ENCODE data around the gene FBXL7.
"Not testable (repeated sequence)": the region's sequence is repeated elsewhere in the genome, so short reads cannot be mapped to it uniquely, and the experiment has no call there.

Gene FBXL7

GRCh38 chr5:15834596-15835245 lies 334.7 kb downstream of the FBXL7 start:
- no peak for DNase-seq

DNA sequence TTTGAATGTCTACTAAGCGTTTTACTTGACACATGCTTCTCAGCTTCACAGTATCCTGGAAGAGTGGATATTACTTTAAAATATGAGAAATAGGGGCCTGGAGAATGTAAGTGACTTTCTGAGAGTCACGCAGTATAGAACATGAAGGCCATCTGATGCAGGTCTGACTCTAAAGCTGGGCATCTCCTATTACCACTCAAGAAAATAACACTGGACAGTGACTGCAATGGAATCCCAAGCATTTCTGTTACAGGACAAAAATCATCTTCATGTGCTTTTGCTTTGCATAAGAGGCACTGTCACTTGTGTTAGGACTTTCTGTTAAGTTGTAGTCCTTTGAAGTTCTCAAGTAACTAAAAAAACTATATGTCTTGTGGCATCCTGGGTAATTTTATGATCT lies 335.5 kb downstream of the FBXL7 start:
- no peak for DNase-seq

GRCh38 chr5:15837551-15838289 lies 337.7 kb downstream of the FBXL7 start:
- no peak for DNase-seq

DNA sequence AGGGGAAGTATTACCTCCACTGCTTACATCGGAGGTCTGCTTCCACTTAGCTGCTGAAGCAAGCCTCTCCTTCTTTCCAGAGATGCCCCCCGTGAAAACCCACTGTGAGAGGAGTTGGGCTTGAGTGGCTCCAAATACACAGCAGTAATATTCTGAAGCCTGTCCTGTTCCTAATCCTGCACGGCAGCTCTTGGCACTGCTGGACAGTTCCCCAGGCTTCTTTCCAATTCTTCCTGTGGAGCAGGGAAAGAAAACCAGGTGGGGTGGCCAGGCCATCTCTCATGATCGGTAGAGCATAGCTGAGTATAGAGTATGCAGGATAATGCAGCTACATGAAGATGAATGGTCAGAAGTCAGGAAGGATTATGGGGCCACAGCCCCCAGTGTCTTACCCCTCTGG lies 344.3 kb downstream of the FBXL7 start:
- no peak for DNase-seq

DNA sequence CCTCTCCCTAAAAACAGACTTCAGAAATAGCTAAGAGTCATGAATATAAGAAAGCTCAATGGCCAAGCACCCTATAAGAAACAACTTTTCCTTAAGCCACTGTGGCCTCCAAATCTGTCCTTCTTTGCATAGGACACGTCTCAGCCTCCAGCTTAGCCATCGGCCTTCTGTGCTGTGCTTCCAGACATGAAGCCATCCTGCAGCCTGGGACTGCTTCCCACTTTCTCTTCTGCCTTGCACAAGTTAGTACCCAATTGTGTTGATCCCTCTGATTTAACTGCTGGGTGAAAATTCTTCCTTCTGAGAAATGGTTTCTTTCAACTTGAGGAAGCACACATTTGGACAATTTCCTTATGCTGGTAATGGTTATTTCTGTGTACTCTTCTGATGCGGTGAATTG lies 344.9 kb downstream of the FBXL7 start:
- DNase-seq, result no peak

GRCh38 chr5:15850536-15850935 lies 350.6 kb downstream of the FBXL7 start:
- no peak for DNase-seq

GRCh38 chr5:15850939-15851341 lies 351.0 kb downstream of the FBXL7 start:
- DNase-seq, result no peak

GRCh38 chr5:15852217-15852616 lies 352.2 kb downstream of the FBXL7 start:
- no peak for DNase-seq

GRCh38 chr5:15852949-15853348 lies 353.0 kb downstream of the FBXL7 start:
- DNase-seq, result no peak

DNA sequence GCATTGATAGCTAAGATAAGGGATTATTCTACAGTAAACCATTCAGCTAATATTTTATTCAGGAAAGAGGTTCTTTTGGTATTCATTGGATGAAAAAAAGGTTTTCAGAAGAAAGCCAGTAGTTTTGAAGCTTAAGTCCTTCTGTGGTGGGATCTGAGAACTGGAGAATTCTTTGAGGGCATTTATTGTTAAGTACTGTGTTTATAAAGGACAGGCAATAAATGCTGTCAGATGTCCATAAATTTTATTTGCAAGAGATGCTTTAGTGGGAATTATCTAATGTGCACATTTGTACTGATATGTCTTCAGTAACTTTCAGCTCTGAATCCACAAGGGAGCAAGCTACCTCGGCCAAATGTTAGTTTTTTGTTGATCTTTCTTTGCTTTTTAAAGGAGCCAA lies 358.3 kb downstream of the FBXL7 start:
- DNase-seq, result no peak

DNA sequence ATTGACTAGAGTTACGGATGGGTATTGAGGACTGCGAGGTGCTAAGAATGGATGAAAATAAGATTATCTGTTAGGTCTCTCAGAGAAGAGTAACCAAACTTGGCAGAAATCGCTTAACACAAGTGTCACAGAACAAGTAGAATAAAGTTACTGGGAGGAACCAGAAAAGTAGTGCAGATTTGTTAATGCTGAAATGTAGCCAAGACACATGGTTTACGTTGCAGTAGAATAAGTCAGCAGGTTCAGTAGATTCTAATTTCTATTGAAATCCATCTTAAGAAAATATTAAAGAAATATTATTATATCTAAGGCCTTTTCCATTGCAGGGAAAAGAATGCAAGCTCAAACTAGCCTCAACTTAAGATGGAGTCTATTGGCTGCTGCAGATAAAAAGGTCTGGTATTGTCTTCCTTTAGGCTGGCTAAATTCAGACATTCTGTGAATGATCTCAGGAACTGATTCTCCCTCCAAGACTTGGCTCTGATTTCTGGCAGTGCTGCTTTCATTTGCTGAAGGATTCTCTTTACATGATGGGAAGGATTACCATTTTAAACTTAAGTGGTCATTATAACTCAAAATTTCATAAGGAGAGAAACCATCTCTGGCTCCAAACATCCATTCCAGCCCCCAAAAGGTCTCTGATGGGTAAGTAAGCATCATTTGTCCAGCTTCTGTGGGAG lies 364.7 kb downstream of the FBXL7 start:
- DNase-seq, result no peak

- DNase-seq, result not testable (repeated sequence)
Observed at GRCh38 chr5:15872259-15872658, 372.3 kb downstream of the FBXL7 start.

GRCh38 chr5:15877914-15878313 lies 377.9 kb downstream of the FBXL7 start:
- no peak for DNase-seq

GRCh38 chr5:15880201-15880600 lies 380.2 kb downstream of the FBXL7 start:
- no peak for DNase-seq

- DNase-seq, result no peak
Observed at GRCh38 chr5:15885156-15885555, 385.2 kb downstream of the FBXL7 start.

DNA sequence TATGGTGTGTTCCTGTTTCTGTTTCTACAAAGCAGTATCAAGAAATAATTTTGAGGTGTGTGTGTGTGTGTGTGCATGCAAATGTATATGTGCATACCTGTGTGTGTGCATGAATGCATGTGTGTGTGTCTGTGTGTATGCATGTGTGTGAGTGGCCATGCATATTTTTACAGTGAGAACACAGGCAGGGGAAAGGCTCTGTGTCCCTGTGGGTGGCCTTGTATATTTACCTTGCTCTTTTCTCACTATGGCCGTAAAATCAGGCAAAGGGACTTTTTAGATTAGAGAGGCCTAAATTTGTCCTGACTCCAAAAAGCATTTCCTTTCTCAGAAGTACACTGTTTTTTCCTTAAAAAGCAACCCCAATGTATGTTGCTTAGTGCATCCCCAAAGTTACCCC lies 386.2 kb downstream of the FBXL7 start:
- no peak for DNase-seq

DNA sequence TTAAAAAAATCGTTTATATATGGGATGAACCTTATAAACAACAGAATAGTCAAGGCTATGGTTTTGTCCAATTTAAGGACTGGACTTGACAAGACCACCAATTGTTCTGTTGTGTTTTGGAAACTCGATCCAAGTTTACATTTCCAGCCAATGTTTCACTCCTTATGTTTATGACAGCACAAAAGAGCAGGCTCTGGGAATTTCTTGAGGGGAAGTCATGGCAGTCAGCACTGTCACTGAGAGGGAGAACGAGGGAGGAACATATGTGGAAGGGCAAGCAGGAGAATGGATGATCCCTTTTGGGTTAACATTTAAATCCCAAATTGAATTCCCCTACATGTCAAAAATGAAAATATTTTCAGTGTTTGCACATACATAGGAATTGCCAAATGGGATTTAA lies 387.1 kb downstream of the FBXL7 start:
- no peak for DNase-seq

DNA sequence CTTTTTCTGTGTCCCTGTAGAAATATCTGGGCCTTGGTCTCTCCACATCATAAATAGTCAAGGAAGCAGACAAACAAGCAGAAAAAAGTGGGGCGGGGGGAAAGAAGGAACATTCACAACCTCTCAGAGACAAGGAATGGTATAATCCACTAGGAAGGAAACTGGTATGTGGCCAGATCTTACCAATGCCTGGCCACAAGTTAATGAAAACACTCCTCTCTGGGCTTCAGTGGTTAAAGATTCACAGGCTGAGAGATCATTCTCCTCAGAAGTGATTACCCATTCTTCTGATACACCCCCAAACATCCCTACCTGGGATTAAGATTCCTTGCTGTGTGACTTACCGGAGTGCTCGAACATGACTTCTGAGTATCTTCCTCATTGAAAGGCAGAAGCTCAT lies 389.0 kb downstream of the FBXL7 start:
- no peak for DNase-seq

DNA sequence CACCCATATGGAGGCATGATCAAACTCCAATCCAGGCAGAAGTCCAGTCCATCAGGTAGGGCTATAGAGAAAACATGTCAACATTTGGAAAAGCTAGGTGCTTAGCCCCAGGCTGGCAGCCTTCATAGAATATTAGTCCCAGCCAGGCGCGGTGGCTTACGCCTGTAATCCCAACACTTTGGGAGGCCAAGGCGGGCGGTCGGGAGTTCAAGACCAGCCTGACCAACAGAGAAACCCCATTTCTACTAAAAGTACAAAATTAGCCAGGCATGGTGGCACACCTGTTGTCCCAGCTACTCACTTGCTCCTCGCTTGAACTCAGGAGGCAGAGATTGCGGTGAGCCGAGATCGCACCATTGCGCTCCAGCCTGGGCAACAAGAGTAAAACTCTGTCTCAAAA lies 393.9 kb downstream of the FBXL7 start:
- no peak for DNase-seq

DNA sequence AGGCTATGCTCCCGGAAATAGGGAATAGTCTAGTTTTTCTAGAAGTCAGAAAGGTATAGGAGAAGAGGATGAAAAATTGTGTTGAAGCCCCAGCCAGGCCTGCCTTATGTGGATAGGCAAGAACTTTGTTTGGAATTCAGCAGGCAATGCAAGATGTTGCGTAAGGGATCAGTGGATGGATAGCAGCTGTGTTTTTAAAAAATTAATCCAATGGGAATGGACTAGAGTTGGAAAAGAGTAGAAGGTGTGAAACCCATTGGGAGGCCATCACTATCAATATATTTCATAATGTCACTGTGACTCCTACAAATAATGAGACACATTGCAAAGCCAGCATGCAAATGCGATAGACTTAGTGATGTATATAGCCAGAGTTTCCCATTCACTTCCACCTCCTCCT lies 397.7 kb downstream of the FBXL7 start:
- DNase-seq, result no peak

- no peak for DNase-seq
Observed at GRCh38 chr5:15898641-15899040, 398.7 kb downstream of the FBXL7 start.

- DNase-seq, result no peak
Observed at GRCh38 chr5:15899481-15899880, 399.5 kb downstream of the FBXL7 start.

DNA sequence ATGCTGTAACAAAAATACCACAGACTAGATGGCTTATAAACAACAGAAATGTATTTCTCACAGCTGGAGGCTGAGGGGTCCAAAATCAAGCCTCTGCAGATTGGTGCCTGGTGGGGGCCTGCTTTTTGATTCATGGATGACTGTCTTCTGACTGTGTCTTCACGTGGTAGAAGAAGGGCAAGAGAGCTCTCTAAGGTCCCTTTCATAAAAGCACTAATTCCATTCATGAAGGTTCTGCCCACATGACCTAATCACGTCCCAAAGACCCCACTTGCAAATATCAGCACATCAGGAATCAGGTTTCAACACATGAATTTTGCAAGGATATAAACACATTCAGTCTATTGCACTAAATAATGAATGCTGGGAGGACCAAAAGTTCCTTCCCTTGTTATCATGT lies 401.2 kb downstream of the FBXL7 start:
- DNase-seq, result no peak

DNA sequence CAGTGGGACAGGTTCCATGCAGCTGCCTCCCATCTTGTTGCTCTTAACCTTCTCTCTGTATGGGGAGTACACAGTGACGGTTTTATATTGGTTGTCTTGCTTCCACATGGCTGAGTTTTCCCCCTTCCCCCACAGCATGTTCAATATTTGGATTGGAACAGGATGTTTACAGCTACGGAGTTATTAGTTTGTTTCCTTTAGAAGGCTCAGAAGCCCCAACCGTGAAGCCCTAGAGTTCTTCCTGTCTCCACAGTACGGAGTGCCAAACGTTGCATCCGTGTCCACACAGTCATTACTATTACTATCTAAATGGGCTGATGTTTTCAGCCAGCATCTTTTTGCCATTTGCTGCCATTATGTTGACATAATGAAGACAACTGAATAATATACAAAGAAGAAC lies 402.1 kb downstream of the FBXL7 start:
- DNase-seq, result no peak

All from NCI-H2171 (cell line).